ENCODE measurements around the gene QRFPR.

- no peak for TF ChIP-seq CTCF (optimal IDR thresholded peaks at IDR 0.05 in 1 of 3, IDR thresholded peaks at IDR 0.05 in 1 of 3, conservative IDR thresholded peaks at IDR 0.05 in 1 of 3; ENCODE audit: extremely low read depth in 1 of 3, insufficient read depth in 2 of 3, low read length in 3 of 3)
- TF ChIP-seq EZH2 (IDR thresholded peaks at IDR 0.05; ENCODE audit: low read length): no peak
Observed at GRCh38 chr4:121397434-121397833, 16.6 kb upstream of the QRFPR start.
